ENCODE measurements around the gene ACOT13.

- no peak for TF ChIP-seq CTCF (IDR thresholded peaks at IDR 0.05)
- no peak for TF ChIP-seq POLR2AphosphoS5 (IDR thresholded peaks at IDR 0.05)
- no peak for TF ChIP-seq POLR2A (IDR thresholded peaks at IDR 0.05)
Measured at GRCh38 chr6:24631671-24632070, 35.2 kb upstream of the ACOT13 start.

Data from gastroesophageal sphincter (tissue), 3 donors.